ENCODE results near the gene ZNF418. TPM values are rescaled to one million over a fixed set of nuclear protein-coding genes. Genes with fewer than 3 reads are reported as not detected.

Gene ZNF418
- total and polyA plus RNA-seq, 2 of the 13 experiments (the other 11 are each of a cell fraction or from before 2014, with no cell fraction given), result 0.07 to 0.27 TPM

DNA sequence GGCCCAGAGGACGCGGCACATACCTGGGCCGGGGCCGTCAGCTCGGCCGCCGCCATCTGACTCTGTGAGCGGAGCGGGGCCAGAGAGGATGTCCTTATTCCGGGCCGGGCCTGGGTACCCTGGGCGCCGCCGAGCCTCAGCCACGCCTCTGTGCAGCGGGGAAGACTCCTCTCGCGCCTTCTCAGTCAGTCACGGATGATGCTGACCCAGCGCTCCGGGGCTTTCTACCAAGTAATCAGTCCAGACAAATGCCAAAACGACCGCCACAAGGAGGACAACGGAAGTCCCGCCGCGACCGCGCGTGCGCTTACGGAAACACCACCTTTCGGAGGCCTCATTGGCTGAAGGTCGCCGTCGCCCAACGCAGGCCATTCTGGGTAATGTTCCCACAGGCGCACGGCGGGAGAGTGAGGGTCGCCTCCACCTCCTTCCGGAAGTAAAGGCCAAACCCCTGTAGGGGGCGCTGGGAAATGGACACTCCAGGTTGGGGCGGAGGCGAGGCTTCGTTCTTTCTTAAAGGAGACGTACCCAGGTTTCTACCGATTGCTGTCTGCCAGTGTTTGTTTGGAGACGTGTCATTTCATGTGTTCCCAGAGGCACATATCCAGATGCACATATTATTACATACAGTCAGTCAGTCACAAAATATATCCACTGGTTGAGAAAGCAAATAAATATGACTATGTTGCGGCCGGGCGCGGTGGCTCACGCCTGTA, 12.4 kb upstream of the ZNF418 start, which contains the start of gene ZNF256 (continued):
- TF ChIP-seq ZNF709 (CRISPR knock-in tag; IDR thresholded peaks at IDR 0.05), result peak; percentile 35; the same call in 1 of the 2 replicates
- TF ChIP-seq ZNF788 (CRISPR knock-in tag; IDR thresholded peaks at IDR 0.05; ENCODE audit: borderline replicate concordance), result peak; percentile 60; the same call in 1 of the 2 replicates
- no peak for TF ChIP-seq HHEX (CRISPR knock-in tag; IDR thresholded peaks at IDR 0.05)
- no peak for TF ChIP-seq ZNF235 (CRISPR knock-in tag; IDR thresholded peaks at IDR 0.05; ENCODE audit: borderline replicate concordance)
- TF ChIP-seq ZNF20 (CRISPR knock-in tag; IDR thresholded peaks at IDR 0.05), result no peak
- no peak for TF ChIP-seq ZNF251 (CRISPR knock-in tag; IDR thresholded peaks at IDR 0.05)
- no peak for TF ChIP-seq EP300 (IDR thresholded peaks at IDR 0.05; ENCODE audit: low read depth in 2 of 2, low read length in 2 of 2)
- no peak for TF ChIP-seq EP300 (CRISPR knock-in tag; IDR thresholded peaks at IDR 0.05; ENCODE audit: borderline replicate concordance)
- TF ChIP-seq SUZ12 (IDR thresholded peaks at IDR 0.05; ENCODE audit: low read depth, low read length), result peak; percentile 31; the same call in 1 of the 2 replicates
- peak; percentile 83 for TF ChIP-seq NFYB (CRISPR knock-in tag; IDR thresholded peaks at IDR 0.05)
- no peak for TF ChIP-seq ZBTB42 (CRISPR knock-in tag; IDR thresholded peaks at IDR 0.05)
- peak; percentile 59 for TF ChIP-seq RXRB (CRISPR knock-in tag; IDR thresholded peaks at IDR 0.05; ENCODE audit: borderline replicate concordance)
- TF ChIP-seq, protein P1, sequence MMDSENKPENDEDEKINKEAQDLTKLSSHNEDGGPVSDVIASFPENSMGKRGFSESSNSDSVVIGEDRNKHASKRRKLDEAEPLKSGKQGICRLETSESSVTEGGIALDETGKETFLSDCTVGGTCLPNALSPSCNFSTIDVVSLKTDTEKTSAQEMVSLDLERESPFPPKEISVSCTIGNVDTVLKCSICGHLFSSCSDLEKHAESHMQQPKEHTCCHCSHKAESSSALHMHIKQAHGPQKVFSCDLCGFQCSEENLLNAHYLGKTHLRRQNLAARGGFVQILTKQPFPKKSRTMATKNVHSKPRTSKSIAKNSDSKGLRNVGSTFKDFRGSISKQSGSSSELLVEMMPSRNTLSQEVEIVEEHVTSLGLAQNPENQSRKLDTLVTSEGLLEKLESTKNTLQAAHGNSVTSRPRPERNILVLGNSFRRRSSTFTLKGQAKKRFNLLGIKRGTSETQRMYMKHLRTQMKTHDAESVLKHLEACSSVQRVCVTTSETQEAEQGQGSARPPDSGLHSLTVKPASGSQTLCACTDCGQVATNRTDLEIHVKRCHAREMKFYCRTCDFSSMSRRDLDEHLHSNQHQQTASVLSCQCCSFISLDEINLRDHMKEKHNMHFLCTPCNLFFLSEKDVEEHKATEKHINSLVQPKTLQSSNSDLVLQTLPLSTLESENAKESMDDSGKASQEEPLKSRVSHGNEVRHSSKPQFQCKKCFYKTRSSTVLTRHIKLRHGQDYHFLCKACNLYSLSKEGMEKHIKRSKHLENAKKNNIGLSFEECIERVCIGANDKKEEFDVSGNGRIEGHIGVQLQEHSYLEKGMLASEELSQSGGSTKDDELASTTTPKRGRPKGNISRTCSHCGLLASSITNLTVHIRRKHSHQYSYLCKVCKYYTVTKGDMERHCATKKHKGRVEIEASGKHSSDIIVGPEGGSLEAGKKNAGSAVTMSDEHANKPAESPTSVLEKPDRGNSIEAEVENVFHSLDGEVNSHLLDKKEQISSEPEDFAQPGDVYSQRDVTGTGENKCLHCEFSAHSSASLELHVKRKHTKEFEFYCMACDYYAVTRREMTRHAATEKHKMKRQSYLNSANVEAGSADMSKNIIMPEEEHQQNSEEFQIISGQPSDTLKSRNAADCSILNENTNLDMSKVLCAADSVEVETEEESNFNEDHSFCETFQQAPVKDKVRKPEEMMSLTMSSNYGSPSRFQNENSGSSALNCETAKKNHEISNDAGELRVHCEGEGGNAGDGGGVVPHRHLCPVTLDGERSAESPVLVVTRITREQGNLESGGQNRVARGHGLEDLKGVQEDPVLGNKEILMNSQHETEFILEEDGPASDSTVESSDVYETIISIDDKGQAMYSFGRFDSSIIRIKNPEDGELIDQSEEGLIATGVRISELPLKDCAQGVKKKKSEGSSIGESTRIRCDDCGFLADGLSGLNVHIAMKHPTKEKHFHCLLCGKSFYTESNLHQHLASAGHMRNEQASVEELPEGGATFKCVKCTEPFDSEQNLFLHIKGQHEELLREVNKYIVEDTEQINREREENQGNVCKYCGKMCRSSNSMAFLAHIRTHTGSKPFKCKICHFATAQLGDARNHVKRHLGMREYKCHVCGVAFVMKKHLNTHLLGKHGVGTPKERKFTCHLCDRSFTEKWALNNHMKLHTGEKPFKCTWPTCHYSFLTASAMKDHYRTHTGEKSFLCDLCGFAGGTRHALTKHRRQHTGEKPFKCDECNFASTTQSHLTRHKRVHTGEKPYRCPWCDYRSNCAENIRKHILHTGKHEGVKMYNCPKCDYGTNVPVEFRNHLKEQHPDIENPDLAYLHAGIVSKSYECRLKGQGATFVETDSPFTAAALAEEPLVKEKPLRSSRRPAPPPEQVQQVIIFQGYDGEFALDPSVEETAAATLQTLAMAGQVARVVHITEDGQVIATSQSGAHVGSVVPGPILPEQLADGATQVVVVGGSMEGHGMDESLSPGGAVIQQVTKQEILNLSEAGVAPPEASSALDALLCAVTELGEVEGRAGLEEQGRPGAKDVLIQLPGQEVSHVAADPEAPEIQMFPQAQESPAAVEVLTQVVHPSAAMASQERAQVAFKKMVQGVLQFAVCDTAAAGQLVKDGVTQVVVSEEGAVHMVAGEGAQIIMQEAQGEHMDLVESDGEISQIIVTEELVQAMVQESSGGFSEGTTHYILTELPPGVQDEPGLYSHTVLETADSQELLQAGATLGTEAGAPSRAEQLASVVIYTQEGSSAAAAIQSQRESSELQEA (CRISPR knock-in tag; IDR thresholded peaks at IDR 0.05; ENCODE audit: not compliant biosample characterization), result no peak
- TF ChIP-seq, protein P2, sequence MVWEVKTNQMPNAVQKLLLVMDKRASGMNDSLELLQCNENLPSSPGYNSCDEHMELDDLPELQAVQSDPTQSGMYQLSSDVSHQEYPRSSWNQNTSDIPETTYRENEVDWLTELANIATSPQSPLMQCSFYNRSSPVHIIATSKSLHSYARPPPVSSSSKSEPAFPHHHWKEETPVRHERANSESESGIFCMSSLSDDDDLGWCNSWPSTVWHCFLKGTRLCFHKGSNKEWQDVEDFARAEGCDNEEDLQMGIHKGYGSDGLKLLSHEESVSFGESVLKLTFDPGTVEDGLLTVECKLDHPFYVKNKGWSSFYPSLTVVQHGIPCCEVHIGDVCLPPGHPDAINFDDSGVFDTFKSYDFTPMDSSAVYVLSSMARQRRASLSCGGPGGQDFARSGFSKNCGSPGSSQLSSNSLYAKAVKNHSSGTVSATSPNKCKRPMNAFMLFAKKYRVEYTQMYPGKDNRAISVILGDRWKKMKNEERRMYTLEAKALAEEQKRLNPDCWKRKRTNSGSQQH (CRISPR knock-in tag; IDR thresholded peaks at IDR 0.05; ENCODE audit: low read depth), result 0 out of 2 replicates have a peak, but pooled peaks have one; percentile 49
- TF ChIP-seq, protein P3, sequence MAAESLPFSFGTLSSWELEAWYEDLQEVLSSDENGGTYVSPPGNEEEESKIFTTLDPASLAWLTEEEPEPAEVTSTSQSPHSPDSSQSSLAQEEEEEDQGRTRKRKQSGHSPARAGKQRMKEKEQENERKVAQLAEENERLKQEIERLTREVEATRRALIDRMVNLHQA (CRISPR knock-in tag; IDR thresholded peaks at IDR 0.05), result no peak
- TF ChIP-seq, protein P4, sequence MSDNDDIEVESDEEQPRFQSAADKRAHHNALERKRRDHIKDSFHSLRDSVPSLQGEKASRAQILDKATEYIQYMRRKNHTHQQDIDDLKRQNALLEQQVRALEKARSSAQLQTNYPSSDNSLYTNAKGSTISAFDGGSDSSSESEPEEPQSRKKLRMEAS (IDR thresholded peaks at IDR 0.05), result peak; percentile 80

Data from HepG2 (cell line).